GM19467 (cell line): ENCODE measurements around the gene WNT9B.

Source experiments
- ATAC-seq: cut with Tn5 transposase; IDR thresholded peaks from one replicate; pipeline ENCODE4 v1.9.1; 2021; ENCODE audit warnings: mild to moderate bottlenecking, moderate library complexity; ENCODE audit not compliant: unreplicated experiment

The WNT9B gene

DNA sequence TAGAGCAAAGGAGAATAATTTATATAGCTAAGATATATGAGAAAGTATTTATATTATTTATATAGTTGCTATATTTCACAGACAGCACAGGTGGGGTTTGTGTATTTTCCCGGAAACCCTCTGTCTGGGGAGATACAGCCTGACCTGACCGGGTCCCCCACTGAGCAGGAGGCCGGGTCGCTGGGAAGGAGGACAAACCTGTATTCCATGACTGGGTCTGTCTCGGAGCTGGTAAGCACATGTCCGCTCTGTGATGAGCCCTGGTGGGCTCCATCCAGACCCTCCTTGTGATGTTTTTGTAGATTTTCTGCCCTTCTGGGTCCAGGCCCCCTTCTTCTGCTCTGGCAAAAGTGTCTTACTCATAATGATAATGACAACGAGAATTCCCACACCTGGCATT lies 27.7 kb downstream of the WNT9B start:
- no peak for ATAC-seq

- ATAC-seq: no peak
Observed at GRCh38 chr17:46881015-46881414, 29.6 kb downstream of the WNT9B start.

GRCh38 chr17:46882666-46883065 lies 31.3 kb downstream of the WNT9B start:
- ATAC-seq: no peak

GRCh38 chr17:46883871-46884520 lies 32.6 kb downstream of the WNT9B start:
- no peak for ATAC-seq

DNA sequence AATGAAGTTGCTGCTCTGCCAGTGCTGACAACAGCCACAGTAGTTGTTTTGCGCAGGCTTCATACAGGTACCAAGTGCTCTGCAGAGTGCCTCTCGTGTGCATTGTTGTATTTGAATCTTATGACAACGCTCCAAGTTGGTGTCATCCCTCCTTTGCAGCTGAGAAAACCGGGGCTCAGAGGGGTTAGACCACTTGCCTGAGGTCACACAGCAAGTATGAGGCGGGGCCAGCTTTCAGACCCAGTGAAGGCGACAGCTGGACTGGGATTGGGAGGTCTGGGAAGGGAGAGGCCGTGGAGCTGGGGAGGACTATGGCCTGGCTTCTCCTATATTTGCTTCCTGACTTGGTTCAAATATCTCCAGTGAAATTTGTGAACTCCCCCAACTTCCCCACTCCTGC lies 33.2 kb downstream of the WNT9B start:
- ATAC-seq: no peak

DNA sequence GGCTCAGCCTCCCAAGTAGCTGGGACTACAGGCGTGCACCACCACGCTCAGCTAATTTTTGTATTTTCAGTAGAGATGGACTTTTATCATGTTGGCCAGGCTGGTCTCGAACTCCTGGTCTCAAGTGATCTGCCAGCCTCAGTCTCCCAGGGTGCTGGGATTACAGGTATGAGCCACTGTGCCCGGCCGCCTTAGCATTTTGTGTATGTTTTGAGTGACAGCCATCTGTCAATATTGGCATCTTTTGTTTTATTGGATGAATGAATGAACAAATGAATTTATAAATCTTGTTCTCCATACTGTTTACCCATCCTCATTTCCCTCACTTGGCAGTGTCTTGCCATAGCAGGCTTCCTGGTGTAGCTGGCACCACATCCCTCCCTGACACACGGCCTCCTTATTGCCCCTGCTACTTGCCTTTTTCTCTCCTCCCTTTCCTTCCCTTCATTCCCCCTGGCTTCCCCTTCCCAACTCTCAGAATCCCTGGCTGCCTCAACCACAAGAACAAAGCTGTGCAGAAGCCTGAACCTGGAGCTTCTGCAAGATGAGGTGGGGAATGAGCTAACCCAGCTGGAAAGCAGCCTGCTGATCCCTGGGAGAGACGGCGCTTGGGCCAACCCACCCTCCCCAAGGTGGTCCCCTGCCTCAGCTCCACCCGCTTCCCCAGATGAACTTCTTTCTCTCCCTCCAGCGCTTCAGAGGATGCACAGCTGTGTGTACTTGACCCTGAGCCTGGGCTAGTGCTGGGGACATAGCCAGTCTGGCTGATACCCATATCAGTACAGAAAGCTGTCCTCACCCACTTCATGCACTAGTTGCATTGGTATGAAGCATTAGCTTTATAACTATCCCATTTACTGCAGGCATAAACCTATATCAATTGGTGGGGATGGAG lies 34.3 kb downstream of the WNT9B start:
- no peak for ATAC-seq

GRCh38 chr17:46886310-46886663 lies 34.9 kb downstream of the WNT9B start:
- no peak for ATAC-seq

- ATAC-seq: no peak
Observed at GRCh38 chr17:46887717-46888116, 36.3 kb downstream of the WNT9B start.

DNA sequence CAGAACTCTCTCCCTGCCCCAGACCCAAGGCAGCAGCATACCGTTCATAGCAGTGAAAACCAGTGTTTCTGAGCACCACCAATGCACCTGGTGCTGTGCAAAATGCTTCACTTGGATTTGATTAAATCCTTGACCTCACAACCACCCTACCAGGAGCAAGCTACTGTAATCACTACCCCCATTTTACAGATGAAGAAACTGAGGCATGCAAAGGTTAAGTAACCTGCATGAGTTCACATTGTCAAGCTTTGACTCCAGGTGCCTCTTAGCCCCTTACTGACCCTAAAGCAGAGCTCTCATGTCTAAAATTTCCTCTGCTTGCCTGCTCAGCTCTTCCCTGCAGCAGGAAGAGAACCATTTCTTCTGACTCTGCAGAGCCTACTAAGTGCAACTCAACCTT lies 37.3 kb downstream of the WNT9B start:
- no peak for ATAC-seq

GRCh38 chr17:46889519-46889918 lies 38.1 kb downstream of the WNT9B start:
- ATAC-seq: no peak

DNA sequence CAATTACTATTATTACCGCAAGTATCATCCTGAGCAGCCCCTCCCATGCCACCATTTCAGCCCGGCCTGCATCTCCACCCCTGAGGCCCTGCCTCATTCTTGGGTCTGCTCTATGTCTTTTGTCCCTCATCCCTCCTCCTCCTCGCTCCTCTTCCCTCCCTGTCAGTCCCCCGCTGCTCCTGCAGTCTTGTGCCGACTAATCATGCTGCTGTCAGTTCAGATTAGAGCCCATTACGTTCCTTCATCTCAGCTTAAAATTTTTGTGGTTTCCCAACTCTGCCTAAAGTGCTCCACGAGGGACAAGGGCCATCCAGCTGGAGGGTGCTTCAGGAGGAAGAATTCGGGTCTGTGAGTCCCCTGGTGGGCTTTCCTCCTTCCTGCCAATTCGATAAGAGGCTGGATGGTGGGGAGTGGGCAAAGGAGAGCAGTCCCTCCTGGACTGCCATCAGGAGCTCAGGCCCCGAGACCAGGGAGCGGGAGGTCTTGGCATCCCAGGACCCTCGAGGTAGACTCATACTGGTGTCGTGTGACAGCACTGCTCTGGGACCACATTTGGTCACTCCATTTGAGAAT lies 38.7 kb downstream of the WNT9B start:
- no peak for ATAC-seq

- no peak for ATAC-seq
Observed at GRCh38 chr17:46890638-46891037, 39.3 kb downstream of the WNT9B start.

DNA sequence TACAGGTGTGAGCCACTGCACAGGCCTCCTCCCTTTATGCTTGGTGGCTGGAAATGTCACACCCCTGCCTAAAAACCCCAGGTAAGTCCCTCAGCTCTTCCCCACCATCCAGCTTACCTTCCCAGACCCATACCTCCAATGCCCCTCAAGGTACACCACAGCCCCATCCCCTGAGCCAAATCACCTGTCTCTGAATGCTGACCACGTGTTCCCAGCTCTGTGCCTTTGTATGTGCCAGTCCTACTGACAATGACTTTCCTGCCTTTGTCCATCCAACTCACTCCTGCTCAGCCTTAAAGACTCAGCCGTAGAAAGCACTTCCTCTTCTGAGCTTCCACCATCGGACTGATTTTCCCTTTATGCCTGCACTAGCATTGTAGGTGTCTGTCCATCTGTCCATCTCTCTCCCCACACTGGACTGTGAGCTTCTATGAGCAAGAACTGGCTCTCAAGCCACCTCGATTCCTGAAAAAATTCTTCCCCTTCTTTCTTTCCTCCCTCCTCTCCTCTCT lies 40.9 kb downstream of the WNT9B start:
- no peak for ATAC-seq

DNA sequence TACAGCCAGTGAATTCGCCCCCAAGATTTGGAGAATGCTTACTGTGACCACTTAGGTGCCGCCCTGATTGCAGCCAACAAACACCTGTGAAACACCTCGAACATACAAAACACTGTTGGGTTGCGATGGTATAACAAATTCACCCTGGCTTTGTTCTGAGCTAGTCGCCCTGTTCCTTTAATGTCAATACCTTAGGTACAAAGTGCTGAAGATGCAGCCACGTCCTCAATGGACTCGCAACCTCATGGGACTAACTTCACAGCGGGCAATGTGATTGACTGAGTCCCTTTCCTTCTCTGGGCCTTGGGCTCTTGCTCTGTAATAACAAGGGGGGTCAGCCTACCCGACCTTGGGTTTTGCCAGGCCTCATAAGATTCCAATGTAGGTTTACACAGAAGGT lies 42.6 kb downstream of the WNT9B start:
- ATAC-seq: no peak

- ATAC-seq: no peak
Observed at GRCh38 chr17:46894476-46895151, 43.2 kb downstream of the WNT9B start.

DNA sequence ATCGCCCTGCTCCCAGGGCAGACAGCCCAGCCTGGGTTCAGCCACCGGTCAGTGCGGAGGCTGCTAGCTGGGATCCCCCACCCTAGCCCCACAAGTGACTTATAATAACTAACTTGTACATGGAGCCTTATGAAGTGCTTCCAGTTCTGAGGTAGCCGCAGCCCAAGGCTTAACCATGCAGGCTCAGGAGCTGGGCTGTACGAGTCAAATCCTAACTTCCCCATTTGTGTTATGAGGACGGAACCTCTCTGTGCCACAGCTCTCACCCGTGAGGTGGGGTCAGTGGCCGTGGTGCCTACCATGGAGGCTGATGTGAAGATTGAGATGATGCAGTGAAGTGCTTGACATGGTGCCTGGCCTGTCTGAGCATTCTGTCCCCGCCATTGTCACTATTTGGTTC lies 43.8 kb downstream of the WNT9B start:
- ATAC-seq: no peak

GRCh38 chr17:46896991-46897390 lies 45.6 kb downstream of the WNT9B start:
- ATAC-seq: no peak

GRCh38 chr17:46898364-46898763 lies 47.0 kb downstream of the WNT9B start:
- ATAC-seq: no peak

DNA sequence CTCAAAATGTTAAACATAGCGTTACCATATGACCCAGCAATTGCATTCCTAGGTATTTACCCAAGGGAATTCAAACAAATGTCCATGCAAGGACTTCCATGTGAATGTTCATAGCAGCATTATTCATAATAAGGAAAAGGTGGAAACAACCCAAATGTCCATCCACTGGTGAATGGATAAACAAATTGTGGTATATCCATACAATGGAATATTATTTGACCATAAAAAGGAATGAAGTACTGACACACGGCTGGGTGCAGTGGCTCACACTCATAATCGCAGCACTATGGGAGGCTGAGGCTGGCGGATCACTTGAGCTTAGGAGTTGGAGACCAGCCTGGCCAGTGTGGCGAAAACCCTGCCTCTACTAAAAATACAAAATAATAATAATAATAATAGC lies 47.5 kb downstream of the WNT9B start:
- no peak for ATAC-seq

GRCh38 chr17:46901291-46901690 lies 49.9 kb downstream of the WNT9B start:
- ATAC-seq: no peak
